Uterus (tissue), 2 donors: ENCODE data around the gene TNRC6C.

Experiments used
- CTCF ChIP-seq, 4 experiments: fragments of 200-600 bp in 2 of 4; fragments of 450-650 bp in 2 of 4; sonication (generic) in 2 of 4; IDR thresholded peaks; one replicate each; pipeline ENCODE4 v1.5.1; 2016 to 2019; ENCODE audit warnings: antibody characterized with exemption in 4 of 4, mild to moderate bottlenecking in 2 of 4, moderate library complexity in 1 of 4
- POLR2A ChIP-seq, 2 donors: fragments of 450-650 bp; IDR thresholded peaks; one replicate each; pipeline ENCODE4 v1.6.1; 2016; ENCODE audit warnings: antibody characterized with exemption in 2 of 2, mild to moderate bottlenecking in 1 of 2, moderate library complexity in 1 of 2

GRCh38 chr17:78109489-78109761 lies 150.9 kb downstream of the TNRC6C start:
- TF ChIP-seq CTCF (IDR thresholded peaks at IDR 0.05) = no peak
- TF ChIP-seq POLR2A (IDR thresholded peaks at IDR 0.05) = no peak
